Ishikawa (cell line): ENCODE data around the gene DNAJB12.

Experiments
- CEBPB ChIP-seq: IDR thresholded peaks from 2 replicates; pipeline ENCODE4 v1.6.1; 2012
- CREB1 ChIP-seq: IDR thresholded peaks from 2 replicates; pipeline ENCODE4 v1.6.1; 2012; ENCODE audit warnings: low read depth
- EGR1 ChIP-seq: IDR thresholded peaks from 2 replicates; pipeline ENCODE4 v1.6.1; 2012
- EP300 ChIP-seq: IDR thresholded peaks from 2 replicates; pipeline ENCODE4 v1.6.1; 2012; ENCODE audit warnings: borderline replicate concordance
- FOXM1 ChIP-seq: IDR thresholded peaks from 2 replicates; pipeline ENCODE4 v1.6.1; 2012; ENCODE audit warnings: low read depth, borderline replicate concordance
- NFIC ChIP-seq: IDR thresholded peaks from 2 replicates; pipeline ENCODE4 v1.6.1; 2012
- RAD21 ChIP-seq: IDR thresholded peaks from 2 replicates; pipeline ENCODE4 v1.6.1; 2012; ENCODE audit warnings: low read depth
- REST ChIP-seq: IDR thresholded peaks from 2 replicates; pipeline ENCODE4 v1.6.1; 2012; ENCODE audit warnings: low read depth, mild to moderate bottlenecking
- TAF1 ChIP-seq: IDR thresholded peaks from 2 replicates; pipeline ENCODE4 v1.6.1; 2012; ENCODE audit warnings: low read depth, mild to moderate bottlenecking
- TCF12 ChIP-seq: IDR thresholded peaks from 2 replicates; pipeline ENCODE4 v1.6.1; 2012; ENCODE audit warnings: low read depth
- TEAD4 ChIP-seq: IDR thresholded peaks from 2 replicates; pipeline ENCODE4 v1.6.1; 2012
- YY1 ChIP-seq: IDR thresholded peaks from 2 replicates; pipeline ENCODE4 v1.6.1; 2012; ENCODE audit warnings: low read depth
- ZBTB7A ChIP-seq: IDR thresholded peaks from 2 replicates; pipeline ENCODE4 v1.6.1; 2012; ENCODE audit warnings: low read depth
- TF ChIP-seq, protein P1 (sequence below): IDR thresholded peaks from 2 replicates; pipeline ENCODE4 v1.6.1; 2012
- TF ChIP-seq, protein P2 (sequence below): IDR thresholded peaks from 2 replicates; pipeline ENCODE4 v1.6.1; 2012

Gene DNAJB12

GRCh38 chr10:72308320-72308987 is 46.3 kb downstream of the DNAJB12 start:
- TF ChIP-seq FOXM1 (no peak), TCF12 (no peak), NFIC (no peak; the same call in 1 of the 2 replicates), ZBTB7A (no peak), REST (no peak), CEBPB (no peak), YY1 (no peak), CREB1 (no peak)

GRCh38 chr10:72306215-72306760 is 48.4 kb downstream of the DNAJB12 start:
- TF ChIP-seq, protein P1, sequence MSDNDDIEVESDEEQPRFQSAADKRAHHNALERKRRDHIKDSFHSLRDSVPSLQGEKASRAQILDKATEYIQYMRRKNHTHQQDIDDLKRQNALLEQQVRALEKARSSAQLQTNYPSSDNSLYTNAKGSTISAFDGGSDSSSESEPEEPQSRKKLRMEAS: no peak
- TF ChIP-seq ZBTB7A (no peak), TEAD4 (no peak), FOXM1 (no peak), RAD21 (no peak), EP300 (no peak), TAF1 (no peak), TCF12 (no peak), EGR1 (no peak), CEBPB (no peak), YY1 (no peak), REST (no peak), CREB1 (no peak), NFIC (no peak)
- TF ChIP-seq, protein P2, sequence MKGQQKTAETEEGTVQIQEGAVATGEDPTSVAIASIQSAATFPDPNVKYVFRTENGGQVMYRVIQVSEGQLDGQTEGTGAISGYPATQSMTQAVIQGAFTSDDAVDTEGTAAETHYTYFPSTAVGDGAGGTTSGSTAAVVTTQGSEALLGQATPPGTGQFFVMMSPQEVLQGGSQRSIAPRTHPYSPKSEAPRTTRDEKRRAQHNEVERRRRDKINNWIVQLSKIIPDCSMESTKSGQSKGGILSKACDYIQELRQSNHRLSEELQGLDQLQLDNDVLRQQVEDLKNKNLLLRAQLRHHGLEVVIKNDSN: no peak

- TF ChIP-seq EP300 (no peak), REST (no peak), TEAD4 (no peak), TAF1 (no peak), CEBPB (no peak), RAD21 (no peak)
Measured at GRCh38 chr10:72303424-72304128, 51.1 kb downstream of the DNAJB12 start.

DNA sequence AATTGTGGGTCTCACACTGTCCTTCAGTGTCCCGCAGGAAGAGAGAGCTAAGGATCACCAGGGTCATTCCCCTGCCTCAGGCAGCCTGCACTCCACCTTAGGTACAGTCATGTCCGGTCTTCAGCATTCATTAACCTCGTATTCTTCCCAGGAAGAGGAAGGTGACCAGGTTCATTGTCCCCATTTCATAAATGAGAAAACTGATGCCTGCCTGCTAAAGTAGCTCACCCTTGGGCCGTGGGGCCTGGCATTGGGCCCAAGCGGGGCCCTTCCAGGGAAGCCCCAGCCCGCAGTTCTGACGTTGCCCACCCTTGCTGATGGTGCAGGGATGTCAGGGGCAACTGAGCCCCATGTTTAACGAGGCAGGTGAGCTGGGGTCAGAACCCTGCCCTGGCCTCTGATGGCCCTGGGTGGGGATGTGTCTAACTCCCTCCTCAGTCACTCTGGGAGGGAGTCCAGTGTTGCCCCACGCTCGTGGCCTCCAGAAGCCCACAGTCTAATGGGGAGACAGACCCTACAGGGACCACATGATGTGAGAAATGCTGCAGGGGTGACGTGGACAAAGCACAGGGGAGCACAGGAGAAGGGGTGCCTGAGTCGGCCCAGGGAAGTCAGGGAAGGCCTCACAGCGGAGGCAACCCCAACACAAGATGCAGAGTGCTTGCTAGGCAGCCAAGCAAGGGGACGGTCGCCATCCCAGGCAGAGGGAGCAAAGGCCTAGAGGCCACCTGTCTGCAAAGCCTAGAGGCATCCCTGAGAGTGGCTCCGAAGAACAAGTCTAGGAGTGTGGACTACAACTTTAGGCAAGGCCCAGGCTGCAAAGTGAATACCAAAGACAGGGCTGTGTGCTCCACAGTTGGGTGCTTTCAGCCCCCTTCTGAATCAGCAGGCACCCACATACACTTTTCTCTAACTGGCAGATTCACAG is 55.9 kb downstream of the DNAJB12 start:
- TF ChIP-seq EP300 (no peak), CEBPB (no peak), RAD21 (no peak), CREB1 (no peak), YY1 (no peak), TCF12 (no peak), EGR1 (no peak), FOXM1 (no peak), TEAD4 (no peak), TAF1 (no peak), NFIC (no peak), ZBTB7A (no peak), REST (no peak)
- TF ChIP-seq, protein P2: no peak
- TF ChIP-seq, protein P1: no peak
